ENCODE measurements around the gene GFOD2. TPM values are rescaled to one million over a fixed set of nuclear protein-coding genes. Genes with fewer than 3 reads are reported as not detected.

Gene GFOD2
- total RNA-seq, 5 donors from 2014 or later (not counting 1 experiment from before 2014, with no cell fraction given), result 8.5 to 23.2 (median 16.7) TPM

GRCh38 chr16:67704110-67704509 is 15.0 kb downstream of the GFOD2 start:
- H3K36me3 Mint-ChIP-seq, result peaks cover 4% of the 10 kb centered on the region
- H3K4me1 Mint-ChIP-seq, result peaks cover 22 to 40% (median 25%) of the 10 kb centered on the region in 3 donors
- no peaks in the 10 kb centered on the region for H3K9me3 Mint-ChIP-seq
- H3K27me3 Mint-ChIP-seq, result no peaks in the 10 kb centered on the region
- H3K27me3 ChIP-seq (replicated peaks in 1 of 2; ENCODE audit: control insufficient read depth in 2 of 2, extremely low read depth in 1 of 2, insufficient read depth in 2 of 2, low read length in 1 of 2), result no peaks in the 10 kb centered on the region
- H3K36me3 ChIP-seq (ENCODE audit: control insufficient read depth in 2 of 2, extremely low read depth in 1 of 2, insufficient read depth in 1 of 2, low read length in 1 of 2), result no peaks in the 10 kb centered on the region
- H3K4me3 Mint-ChIP-seq, result peak overlapping the region in 1 of 3 donors; percentile 65
- no peak overlapping the region for H3K4me3 ChIP-seq (ENCODE audit: control insufficient read depth in 1 of 2, extremely low read depth in 1 of 2, low read length in 1 of 2)
- ChIA-PET CTCF (no interaction called here), POLR2A (no interaction called here)
- WGBS (ENCODE audit: insufficient coverage), result no CpG with 5 or more reads among the region's 5 CpGs
- H3K27ac ChIP-seq (ENCODE audit: low read length), result peak overlapping the region; percentile 3
- H3K4me1 ChIP-seq (ENCODE audit: control insufficient read depth in 1 of 2, extremely low read depth in 1 of 2, insufficient read depth in 2 of 2, low read length in 2 of 2), result peaks cover 10% of the 10 kb centered on the region in 2 experiments
- ATAC-seq (replicated peaks in 1 of 4), result no peak
- DNase-seq, result no peak
- peak overlapping the region; percentile 55 to 74 for H3K27ac Mint-ChIP-seq
- H3K9me3 ChIP-seq, result no peaks in the 10 kb centered on the region

DNA sequence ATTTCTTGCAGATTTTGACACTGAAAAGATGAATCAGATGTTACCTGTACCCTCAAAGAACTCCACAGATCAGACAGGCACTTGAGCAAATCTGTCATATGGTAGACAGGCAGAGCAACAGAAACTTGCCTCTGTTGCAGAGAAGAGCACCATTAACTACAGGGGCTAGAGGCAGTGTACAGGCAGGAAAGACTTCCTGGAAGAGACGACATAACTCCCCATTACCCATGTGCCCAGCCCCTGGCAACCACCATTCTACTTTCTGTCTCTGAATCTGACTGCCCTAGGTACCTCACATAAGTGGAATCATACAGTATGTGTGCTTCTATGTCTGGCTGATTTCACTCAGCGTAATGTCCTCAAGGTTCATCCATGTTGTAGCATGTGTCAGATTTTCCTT is 15.5 kb downstream of the GFOD2 start:
- Histone ChIP-seq H3K4me3 (ENCODE audit: control insufficient read depth in 1 of 2, extremely low read depth in 1 of 2, low read length in 1 of 2) (no peak overlapping the region), H3K27ac (ENCODE audit: low read length) (peak overlapping the region; percentile 18), H3K27me3 (replicated peaks in 1 of 2; ENCODE audit: control insufficient read depth in 2 of 2, extremely low read depth in 1 of 2, insufficient read depth in 2 of 2, low read length in 1 of 2) (no peaks in the 10 kb centered on the region), H3K36me3 (ENCODE audit: control insufficient read depth in 2 of 2, extremely low read depth in 1 of 2, insufficient read depth in 1 of 2, low read length in 1 of 2) (no peaks in the 10 kb centered on the region), H3K9me3 (no peaks in the 10 kb centered on the region), H3K4me1 (ENCODE audit: control insufficient read depth in 1 of 2, extremely low read depth in 1 of 2, insufficient read depth in 2 of 2, low read length in 2 of 2) (peaks cover 10% of the 10 kb centered on the region in 2 experiments)
- peaks cover 6% of the 10 kb centered on the region for H3K36me3 Mint-ChIP-seq
- ChIA-PET POLR2A (no interaction called here), CTCF (no interaction called here)
- peak overlapping the region; percentile 55 to 74 for H3K27ac Mint-ChIP-seq
- no peaks in the 10 kb centered on the region for H3K9me3 Mint-ChIP-seq
- no CpG with 5 or more reads among the region's 2 CpGs for WGBS (ENCODE audit: insufficient coverage)
- no peaks in the 10 kb centered on the region for H3K27me3 Mint-ChIP-seq
- peak in 3 of 35 experiments; percentile 4 to 24 (median 5) for DNase-seq
- H3K4me3 Mint-ChIP-seq, result peak overlapping the region in 1 of 3 donors; percentile 65
- peaks cover 22 to 38% (median 25%) of the 10 kb centered on the region in 3 donors for H3K4me1 Mint-ChIP-seq
- ATAC-seq (replicated peaks in 1 of 4), result peak; percentile 78 to 95 (median 93)

DNA sequence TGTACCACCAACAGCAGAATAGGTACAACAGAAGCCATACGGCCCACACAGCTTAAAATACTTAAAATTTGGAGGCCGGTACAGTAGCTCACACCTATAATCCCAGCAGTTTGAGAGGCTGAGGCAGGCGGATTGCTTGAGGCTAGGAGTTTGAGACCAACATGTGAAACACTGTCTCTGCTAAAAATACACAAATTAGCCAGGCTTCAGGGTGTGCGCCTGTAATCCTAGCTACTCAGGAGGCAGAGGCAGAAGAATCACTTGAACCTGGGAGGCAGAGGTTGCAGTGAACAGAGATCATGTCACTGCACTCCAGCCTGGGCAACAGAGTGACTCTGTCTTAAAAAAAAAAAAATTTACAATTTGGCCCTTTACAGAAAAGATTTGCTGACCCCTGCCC is 17.0 kb downstream of the GFOD2 start:
- Histone ChIP-seq H3K4me1 (ENCODE audit: control insufficient read depth in 1 of 2, extremely low read depth in 1 of 2, insufficient read depth in 2 of 2, low read length in 2 of 2) (peaks cover 10% of the 10 kb centered on the region in 2 experiments), H3K9me3 (no peaks in the 10 kb centered on the region), H3K36me3 (ENCODE audit: control insufficient read depth in 2 of 2, extremely low read depth in 1 of 2, insufficient read depth in 1 of 2, low read length in 1 of 2) (peaks cover 0 to 3% of the 10 kb centered on the region in 2 donors), H3K27me3 (replicated peaks in 1 of 2; ENCODE audit: control insufficient read depth in 2 of 2, extremely low read depth in 1 of 2, insufficient read depth in 2 of 2, low read length in 1 of 2) (no peaks in the 10 kb centered on the region), H3K27ac (ENCODE audit: low read length) (no peak overlapping the region), H3K4me3 (ENCODE audit: control insufficient read depth in 1 of 2, extremely low read depth in 1 of 2, low read length in 1 of 2) (no peak overlapping the region)
- ATAC-seq (replicated peaks in 1 of 4), result no peak
- Mint-ChIP-seq H3K9me3 (no peaks in the 10 kb centered on the region), H3K27ac (peak overlapping the region in 1 of 2 donors; percentile 43), H3K36me3 (peaks cover 13% of the 10 kb centered on the region), H3K4me3 (no peak overlapping the region), H3K4me1 (peaks cover 22 to 36% (median 25%) of the 10 kb centered on the region in 3 donors), H3K27me3 (no peaks in the 10 kb centered on the region)
- no peak for DNase-seq
- 93% methylated on average over 3 of the region's 4 CpGs for WGBS (ENCODE audit: insufficient coverage)
- POLR2A ChIA-PET, result interaction anchor here (0.7 to 1.1 kb wide), 2 partner anchors 10 to 69 kb away, joined by 3 read pairs; no protein-coding TSS in a partner anchor
- CTCF ChIA-PET, result no interaction called here

GRCh38 chr16:67701420-67701819 is 17.7 kb downstream of the GFOD2 start:
- no peak overlapping the region for H3K4me3 ChIP-seq (ENCODE audit: control insufficient read depth in 1 of 2, extremely low read depth in 1 of 2, low read length in 1 of 2)
- H3K27ac Mint-ChIP-seq, result no peak overlapping the region
- DNase-seq (no peak), ATAC-seq (replicated peaks in 1 of 4) (no peak)
- H3K27me3 ChIP-seq (replicated peaks in 1 of 2; ENCODE audit: control insufficient read depth in 2 of 2, extremely low read depth in 1 of 2, insufficient read depth in 2 of 2, low read length in 1 of 2), result no peaks in the 10 kb centered on the region
- ChIA-PET POLR2A (interaction anchor here in 1 of 2 donors (1.1 kb wide), 1 partner anchor 9 kb away, joined by 3 read pairs; no protein-coding TSS in a partner anchor), CTCF (interaction anchor here (0.7 kb wide), 3 partner anchors 276 to 382 kb away, joined by 3 read pairs; no protein-coding TSS in a partner anchor)
- H3K9me3 Mint-ChIP-seq, result no peaks in the 10 kb centered on the region
- H3K27ac ChIP-seq (ENCODE audit: low read length), result no peak overlapping the region
- peaks cover 13% of the 10 kb centered on the region for H3K36me3 Mint-ChIP-seq
- H3K4me3 Mint-ChIP-seq, result no peak overlapping the region
- peaks cover 10% of the 10 kb centered on the region in 2 experiments for H3K4me1 ChIP-seq (ENCODE audit: control insufficient read depth in 1 of 2, extremely low read depth in 1 of 2, insufficient read depth in 2 of 2, low read length in 2 of 2)
- peaks cover 22 to 36% (median 25%) of the 10 kb centered on the region in 3 donors for H3K4me1 Mint-ChIP-seq
- peaks cover 0 to 3% of the 10 kb centered on the region in 2 donors for H3K36me3 ChIP-seq (ENCODE audit: control insufficient read depth in 2 of 2, extremely low read depth in 1 of 2, insufficient read depth in 1 of 2, low read length in 1 of 2)
- no peaks in the 10 kb centered on the region for H3K27me3 Mint-ChIP-seq
- no peaks in the 10 kb centered on the region for H3K9me3 ChIP-seq
- WGBS (ENCODE audit: insufficient coverage), result no CpG with 5 or more reads among the region's 1 CpG

GRCh38 chr16:67699265-67699664 is 19.9 kb downstream of the GFOD2 start:
- DNase-seq, result no peak
- Mint-ChIP-seq H3K4me1 (peaks cover 15 to 28% (median 21%) of the 10 kb centered on the region in 3 donors), H3K27me3 (no peaks in the 10 kb centered on the region), H3K9me3 (no peaks in the 10 kb centered on the region), H3K27ac (no peak overlapping the region), H3K4me3 (no peak overlapping the region), H3K36me3 (peaks cover 9% of the 10 kb centered on the region)
- Histone ChIP-seq H3K4me1 (ENCODE audit: control insufficient read depth in 1 of 2, extremely low read depth in 1 of 2, insufficient read depth in 2 of 2, low read length in 2 of 2) (peaks cover 10% of the 10 kb centered on the region in 2 experiments), H3K27me3 (replicated peaks in 1 of 2; ENCODE audit: control insufficient read depth in 2 of 2, extremely low read depth in 1 of 2, insufficient read depth in 2 of 2, low read length in 1 of 2) (no peaks in the 10 kb centered on the region), H3K27ac (ENCODE audit: low read length) (no peak overlapping the region), H3K9me3 (no peaks in the 10 kb centered on the region), H3K4me3 (ENCODE audit: control insufficient read depth in 1 of 2, extremely low read depth in 1 of 2, low read length in 1 of 2) (no peak overlapping the region), H3K36me3 (ENCODE audit: control insufficient read depth in 2 of 2, extremely low read depth in 1 of 2, insufficient read depth in 1 of 2, low read length in 1 of 2) (peaks cover 0 to 3% of the 10 kb centered on the region in 2 donors)
- ChIA-PET POLR2A (no interaction called here), CTCF (interaction anchor here in 1 of 2 donors (0.7 kb wide), 1 partner anchor 784 kb away, joined by 3 read pairs; no protein-coding TSS in a partner anchor)
- ATAC-seq (replicated peaks in 1 of 4), result no peak
- 96% methylated on average over 4 of the region's 7 CpGs for WGBS (ENCODE audit: insufficient coverage)

DNA sequence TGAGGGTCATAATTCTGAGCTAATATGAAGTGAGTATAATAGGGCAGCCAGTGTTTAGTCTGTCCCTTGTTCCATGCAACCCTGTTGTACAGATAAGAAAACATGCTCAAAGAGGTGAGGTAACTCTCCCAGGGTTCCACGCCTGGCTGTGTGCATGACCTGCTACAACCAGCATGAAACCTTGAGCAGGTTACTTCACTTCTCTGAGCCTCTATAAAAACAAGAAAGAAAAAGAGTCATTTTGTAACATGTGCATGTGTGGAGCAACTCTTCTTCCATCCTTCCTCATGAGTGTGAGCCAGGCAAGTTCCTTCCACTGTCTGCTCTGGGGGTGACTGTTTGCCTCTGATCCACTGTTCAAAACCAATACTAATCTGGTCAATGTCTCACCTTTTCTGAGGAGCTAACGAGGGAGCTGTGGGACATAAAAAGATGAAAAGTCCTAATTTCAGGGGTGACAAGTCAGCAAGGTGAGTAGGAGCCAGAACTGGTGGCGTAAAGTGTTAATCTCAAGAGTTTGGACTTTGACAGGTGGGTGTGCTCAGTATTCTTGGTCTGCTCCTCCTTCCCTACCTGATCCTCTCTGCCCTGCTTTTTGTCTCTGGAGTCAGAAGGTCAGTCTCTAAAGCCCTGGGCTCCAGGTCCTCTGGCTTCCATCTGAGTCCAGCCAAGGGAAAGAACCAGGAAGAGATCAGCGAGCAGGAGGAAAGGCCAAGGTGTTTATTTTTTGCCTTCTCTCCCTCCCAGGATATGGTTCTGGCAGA is 21.5 kb downstream of the GFOD2 start:
- Mint-ChIP-seq H3K4me3 (no peak overlapping the region), H3K27me3 (no peaks in the 10 kb centered on the region), H3K4me1 (peaks cover 0 to 12% (median 9%) of the 10 kb centered on the region in 3 donors), H3K36me3 (peaks cover 9% of the 10 kb centered on the region), H3K27ac (no peak overlapping the region), H3K9me3 (no peaks in the 10 kb centered on the region)
- 83% methylated on average over 1 of the region's 4 CpGs for WGBS (ENCODE audit: insufficient coverage)
- no peaks in the 10 kb centered on the region for H3K9me3 ChIP-seq
- no peaks in the 10 kb centered on the region for H3K27me3 ChIP-seq (replicated peaks in 1 of 2; ENCODE audit: control insufficient read depth in 2 of 2, extremely low read depth in 1 of 2, insufficient read depth in 2 of 2, low read length in 1 of 2)
- peaks cover 0 to 2% of the 10 kb centered on the region in 2 experiments for H3K4me1 ChIP-seq (ENCODE audit: control insufficient read depth in 1 of 2, extremely low read depth in 1 of 2, insufficient read depth in 2 of 2, low read length in 2 of 2)
- H3K4me3 ChIP-seq (ENCODE audit: control insufficient read depth in 1 of 2, extremely low read depth in 1 of 2, low read length in 1 of 2), result no peak overlapping the region
- peaks cover 0 to 3% of the 10 kb centered on the region in 2 donors for H3K36me3 ChIP-seq (ENCODE audit: control insufficient read depth in 2 of 2, extremely low read depth in 1 of 2, insufficient read depth in 1 of 2, low read length in 1 of 2)
- DNase-seq, result no peak
- POLR2A ChIA-PET, result no interaction called here
- no peak overlapping the region for H3K27ac ChIP-seq (ENCODE audit: low read length)
- CTCF ChIA-PET, result no interaction called here
- no peak for ATAC-seq (replicated peaks in 1 of 4)
